A673 (cell line): ENCODE results near the gene CDKAL1. TPM values are rescaled to one million over a fixed set of nuclear protein-coding genes. Genes with fewer than 3 reads are reported as not detected.

Experiments used
- BruUV-seq: library from RNA; stranded (reverse); fragments of 400-500 nt; replicated peaks from 2 replicates; lab custom pipeline; 2021; lab: Mats Ljungman, UMichigan
- CTCF ChIA-PET: fragments of 300-600 bp; sonication (Branson Sonifier 250); formaldehyde crosslinking; loops from one replicate; lab custom pipeline; 2022; ENCODE audit warnings: antibody characterized with exemption; lab: Charles Lee
- POLR2A ChIA-PET: fragments of 300-600 bp; sonication (Branson Sonifier 250); formaldehyde crosslinking; loops from one replicate; lab custom pipeline; 2022; ENCODE audit warnings: antibody characterized with exemption; ENCODE audit not compliant: low non-redundant PET; lab: Charles Lee
- DNase-seq: peaks from one replicate; pipeline ENCODE4 v3.0.0-alpha.2; 2015; ENCODE audit warnings: low spot score
- H3K27ac ChIP-seq: fragments of 200-600 bp; sonication (generic); 2 replicates; pipeline ENCODE4 v1.5.1; 2016; ENCODE audit warnings: mixed run types, low read depth, mild to moderate bottlenecking, mixed read lengths, antibody characterized with exemption, low read length; ENCODE audit not compliant: poor library complexity, severe bottlenecking
- H3K27me3 ChIP-seq: fragments of 200-600 bp; sonication (generic); replicated peaks from 2 replicates; pipeline ENCODE4 v1.6.1; 2017; ENCODE audit warnings: mixed run types, low read depth, mild to moderate bottlenecking, mixed read lengths, antibody characterized with exemption, low read length; ENCODE audit not compliant: insufficient read depth, poor library complexity
- H3K36me3 ChIP-seq: fragments of 200-600 bp; sonication (generic); 2 replicates; pipeline ENCODE4 v1.6.1; 2016; ENCODE audit warnings: mixed run types, mild to moderate bottlenecking, mixed read lengths, antibody characterized with exemption, low read length; ENCODE audit not compliant: insufficient read depth, poor library complexity, severe bottlenecking
- H3K4me1 ChIP-seq: fragments of 200-600 bp; sonication (generic); 2 replicates; pipeline ENCODE4 v1.6.1; 2017; ENCODE audit warnings: mixed run types, mild to moderate bottlenecking, mixed read lengths, antibody characterized with exemption, low read length; ENCODE audit not compliant: insufficient read depth, poor library complexity, severe bottlenecking
- H3K4me3 ChIP-seq: fragments of 200-600 bp; sonication (generic); 2 replicates; pipeline ENCODE4 v1.5.1; 2016; ENCODE audit warnings: low read depth, mixed run types, mild to moderate bottlenecking, mixed read lengths, low read length; ENCODE audit not compliant: poor library complexity, severe bottlenecking
- H3K9me3 ChIP-seq: fragments of 200-600 bp; sonication (generic); 2 replicates; pipeline ENCODE4 v1.6.1; 2016; ENCODE audit warnings: mixed run types, low read depth, mild to moderate bottlenecking, mixed read lengths, antibody characterized with exemption, low read length; ENCODE audit not compliant: poor library complexity, severe bottlenecking
- EZH2 ChIP-seq: fragments of 200-600 bp; sonication (generic); IDR thresholded peaks from 2 replicates; pipeline ENCODE4 v1.6.1; 2017; ENCODE audit warnings: borderline replicate concordance, low read depth, mild to moderate bottlenecking, mixed read lengths, antibody characterized with exemption, low read length; ENCODE audit not compliant: poor library complexity, severe bottlenecking
- intact Hi-C: fragments of 100-400 bp; cut with micrococcal nuclease; formaldehyde crosslinking; loops from one replicate; pipeline ENCODE4 v1.10.0; 2022; ENCODE audit not compliant: unreplicated experiment
- total RNA-seq: library from RNA; stranded (reverse); gene quantifications from 2 replicates; pipeline ENCODE4 v1.2.3, GENCODE V29; 2021
- TF ChIP-seq, protein P1 (sequence below): fragments of 300-800, 200-600 bp; sonication (generic); conservative IDR thresholded peaks from 2 replicates; pipeline ENCODE4 v1.5.1; 2017; ENCODE audit warnings: low read depth, mild to moderate bottlenecking, antibody characterized with exemption, low read length, moderate library complexity, mixed read lengths

The CDKAL1 gene
- total RNA-seq, 1 experiment from 2014 or later = 35.5 TPM

DNA sequence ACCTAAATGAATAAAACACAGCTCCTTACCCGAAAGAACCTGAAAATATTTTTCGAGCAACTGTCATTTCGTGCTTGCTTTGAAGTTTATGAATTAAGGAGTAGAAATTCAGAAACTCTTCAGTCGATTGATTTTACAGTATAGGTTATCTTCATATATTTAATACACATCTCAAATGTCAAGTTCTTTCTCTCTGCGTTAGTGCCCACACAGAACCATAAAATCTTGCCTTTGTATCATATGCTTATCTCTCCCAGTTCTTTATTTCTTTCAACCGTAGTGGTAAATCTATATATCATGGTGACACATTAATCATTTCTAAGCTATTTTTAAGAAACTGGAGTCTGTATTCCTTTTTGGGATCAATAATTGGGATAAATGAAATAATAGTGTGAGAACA, 397.5 kb downstream of the CDKAL1 start:
- no peak for DNase-seq
- Histone ChIP-seq H3K27ac (no peak overlapping the region), H3K9me3 (no peaks in the 10 kb centered on the region), H3K27me3 (no peaks in the 10 kb centered on the region), H3K4me3 (no peak overlapping the region), H3K4me1 (peaks cover 14% of the 10 kb centered on the region), H3K36me3 (no peaks in the 10 kb centered on the region)
- TF ChIP-seq EZH2 = no peak
- TF ChIP-seq, protein P1, sequence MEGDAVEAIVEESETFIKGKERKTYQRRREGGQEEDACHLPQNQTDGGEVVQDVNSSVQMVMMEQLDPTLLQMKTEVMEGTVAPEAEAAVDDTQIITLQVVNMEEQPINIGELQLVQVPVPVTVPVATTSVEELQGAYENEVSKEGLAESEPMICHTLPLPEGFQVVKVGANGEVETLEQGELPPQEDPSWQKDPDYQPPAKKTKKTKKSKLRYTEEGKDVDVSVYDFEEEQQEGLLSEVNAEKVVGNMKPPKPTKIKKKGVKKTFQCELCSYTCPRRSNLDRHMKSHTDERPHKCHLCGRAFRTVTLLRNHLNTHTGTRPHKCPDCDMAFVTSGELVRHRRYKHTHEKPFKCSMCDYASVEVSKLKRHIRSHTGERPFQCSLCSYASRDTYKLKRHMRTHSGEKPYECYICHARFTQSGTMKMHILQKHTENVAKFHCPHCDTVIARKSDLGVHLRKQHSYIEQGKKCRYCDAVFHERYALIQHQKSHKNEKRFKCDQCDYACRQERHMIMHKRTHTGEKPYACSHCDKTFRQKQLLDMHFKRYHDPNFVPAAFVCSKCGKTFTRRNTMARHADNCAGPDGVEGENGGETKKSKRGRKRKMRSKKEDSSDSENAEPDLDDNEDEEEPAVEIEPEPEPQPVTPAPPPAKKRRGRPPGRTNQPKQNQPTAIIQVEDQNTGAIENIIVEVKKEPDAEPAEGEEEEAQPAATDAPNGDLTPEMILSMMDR = no peak
- intact Hi-C loops = no loop called here
- no TSS peak for BruUV-seq
- ChIA-PET POLR2A (no interaction called here), CTCF (interaction anchor here (0.6 kb wide), 1 partner anchor 29 kb away, joined by 4 read pairs; no protein-coding TSS in a partner anchor)

DNA sequence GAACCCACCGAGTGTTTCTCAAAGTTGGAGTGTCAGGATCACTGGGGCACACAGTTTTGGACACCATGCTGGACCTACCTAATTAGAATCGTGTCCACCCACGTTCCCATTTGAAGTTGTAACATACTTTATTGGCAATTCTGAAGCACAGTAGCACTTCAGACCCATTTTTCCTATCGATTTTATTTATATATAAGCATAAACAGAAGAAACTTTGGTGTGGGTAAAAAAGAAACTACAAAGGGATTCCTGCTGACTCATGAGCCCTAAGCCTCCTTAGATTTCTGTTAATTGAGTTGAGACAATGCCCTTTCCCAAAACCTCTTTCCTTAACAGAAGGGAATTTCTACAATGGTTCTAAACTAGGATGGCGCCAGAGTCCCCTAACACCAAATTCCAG, 398.0 kb downstream of the CDKAL1 start:
- ChIA-PET CTCF (interaction anchor here (0.6 kb wide), 1 partner anchor 23 kb away, joined by 3 read pairs; no protein-coding TSS in a partner anchor), POLR2A (no interaction called here)
- intact Hi-C loops = no loop called here
- Histone ChIP-seq H3K27ac (no peak overlapping the region), H3K4me1 (peaks cover 14% of the 10 kb centered on the region), H3K36me3 (no peaks in the 10 kb centered on the region), H3K4me3 (no peak overlapping the region), H3K27me3 (no peaks in the 10 kb centered on the region), H3K9me3 (no peaks in the 10 kb centered on the region)
- no TSS peak for BruUV-seq
- TF ChIP-seq, protein P1 = no peak
- TF ChIP-seq EZH2 = no peak
- DNase-seq = no peak

DNA sequence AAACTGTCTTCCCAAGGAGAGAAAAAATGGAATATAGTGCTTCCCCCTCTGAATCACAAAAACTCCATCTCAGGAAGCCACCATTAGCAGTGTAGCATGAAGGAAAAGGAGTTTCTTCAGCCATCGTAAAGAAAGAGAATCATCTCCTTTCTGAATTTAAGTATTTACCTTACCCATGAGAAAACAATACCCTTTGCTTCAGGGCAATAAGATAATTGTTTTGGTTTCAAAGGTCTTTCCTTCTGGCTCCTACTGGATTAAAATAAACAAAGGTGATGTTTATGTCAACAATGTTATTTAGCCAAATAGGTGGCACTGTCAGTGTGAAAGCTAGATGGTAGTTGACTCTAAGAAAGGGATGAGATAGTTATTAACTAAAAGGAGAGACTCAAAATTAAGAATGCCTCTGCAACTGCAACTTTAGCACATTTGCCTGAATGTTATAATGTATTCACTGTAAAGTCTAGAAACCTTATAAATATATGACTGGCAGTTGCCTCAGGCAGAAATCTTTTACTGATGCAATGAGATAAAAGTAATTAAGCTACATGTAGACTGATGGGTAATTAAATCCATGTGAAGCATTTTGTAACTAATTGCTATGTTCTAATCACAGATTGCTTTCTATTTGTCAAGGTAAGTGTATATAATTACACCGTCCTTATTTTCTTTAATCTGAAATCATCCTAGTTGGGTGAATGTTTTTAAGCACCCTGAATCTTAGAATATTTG, 399.0 kb downstream of the CDKAL1 start:
- TF ChIP-seq, protein P1 = no peak
- no peak for TF ChIP-seq EZH2
- Histone ChIP-seq H3K4me3 (no peak overlapping the region), H3K27me3 (no peaks in the 10 kb centered on the region), H3K27ac (no peak overlapping the region), H3K4me1 (peaks cover 14% of the 10 kb centered on the region), H3K9me3 (no peaks in the 10 kb centered on the region), H3K36me3 (no peaks in the 10 kb centered on the region)
- no TSS peak for BruUV-seq
- ChIA-PET CTCF (no interaction called here), POLR2A (no interaction called here)
- DNase-seq = no peak
- intact Hi-C loops = no loop called here
